ENCODE data around the gene HDAC11. TPM values are rescaled to one million over a fixed set of nuclear protein-coding genes. Genes with fewer than 3 reads are reported as not detected.

Gene HDAC11
- polyA plus RNA-seq, 3 donors from 2014 or later = 5.3 to 8.2 (median 5.4) TPM

Other genes starting within 250 kb of the HDAC11 start
- 100 to 1,000 TPM in 1 of 3 donors, 10 to 100 TPM in 2; 10.9 to 120 (median 36.7) TPM for gene NUP210, start 60.0 kb upstream of the HDAC11 start, polyA plus RNA-seq
- gene FBLN2, start 68.8 kb downstream of the HDAC11 start, polyA plus RNA-seq = 1 to 10 TPM; 1.8 to 2.5 (median 2.2) TPM

Data from immature natural killer cell (primary cell).